Cardiac muscle cell (in vitro differentiated cells and primary cell): ENCODE measurements around the gene KIF1A. TPM values are rescaled to one million over a fixed set of nuclear protein-coding genes. Genes with fewer than 3 reads are reported as not detected.

Experiments
- DNase-seq, 2 donors: peaks; one replicate each; pipeline versions ENCODE4 v3.0.0 to v3.0.0-alpha.2; 2010 to 2017; ENCODE audit warnings: low read depth in 1 of 2, low spot score in 1 of 2
- H3K27ac ChIP-seq: fragments of 200-600 bp; sonication (generic); 2 replicates; pipeline ENCODE4 v1.5.1; 2016
- H3K27me3 ChIP-seq: fragments of 200-600 bp; sonication (generic); 2 replicates; pipeline ENCODE4 v1.6.0; 2016; ENCODE audit warnings: control low read depth
- H3K36me3 ChIP-seq: fragments of 200-600 bp; sonication (generic); 2 replicates; pipeline ENCODE4 v1.5.1; 2016; ENCODE audit warnings: control low read depth
- H3K4me1 ChIP-seq: fragments of 200-600 bp; sonication (generic); 2 replicates; pipeline ENCODE4 v1.8.1; 2017; ENCODE audit warnings: low read depth, mild to moderate bottlenecking, mixed run types
- H3K4me3 ChIP-seq: fragments of 200-600 bp; sonication (generic); 2 replicates; pipeline ENCODE4 v1.5.1; 2016; ENCODE audit warnings: mild to moderate bottlenecking
- H3K9me3 ChIP-seq: fragments of 200-600 bp; sonication (generic); 2 replicates; pipeline ENCODE4 v1.5.1; 2017; ENCODE audit warnings: low read depth, mild to moderate bottlenecking, control low read depth
- CTCF ChIP-seq: IDR thresholded peaks from 2 replicates; pipeline ENCODE4 v1.5.1; 2012; ENCODE audit warnings: low read depth, mild to moderate bottlenecking, low read length
- polyA plus RNA-seq: library from polyadenylated mRNA; unstranded; fragments of >200 nt; fragmentation: Nextera tagmentation; extraction: Ambion mirVana; gene quantifications from 2 replicates; pipeline ENCODE4 v1.2.1, GENCODE V29; 2016
- total RNA-seq: library from RNA; depleted of rRNA; stranded (reverse); fragments of >200 nt; gene quantifications from 2 replicates; pipeline ENCODE4 v1.2.3, GENCODE V29; 2016

KIF1A gene
- total and polyA plus RNA-seq, 2 experiments from 2014 or later, result 6.3 to 14.1 TPM

GRCh38 chr2:240823449-240824336 is 3.7 kb upstream of the KIF1A start:
- no peak for DNase-seq
- H3K27me3 ChIP-seq, result peaks cover 100% of the 10 kb centered on the region

GRCh38 chr2:240822280-240822847 is 2.3 kb upstream of the KIF1A start:
- no peaks in the 10 kb centered on the region for H3K4me1 ChIP-seq
- peaks cover 100% of the 10 kb centered on the region for H3K27me3 ChIP-seq
- H3K27ac ChIP-seq, result no peak overlapping the region
- H3K36me3 ChIP-seq, result no peaks in the 10 kb centered on the region
- no peaks in the 10 kb centered on the region for H3K9me3 ChIP-seq
- no peak overlapping the region for H3K4me3 ChIP-seq
- DNase-seq, result no peak
- no peak for TF ChIP-seq CTCF

More at GRCh38 chr2:240823449-240824336, 3.7 kb upstream of the KIF1A start:
- no peak for TF ChIP-seq CTCF
- no peaks in the 10 kb centered on the region for H3K36me3 ChIP-seq
- no peak overlapping the region for H3K4me3 ChIP-seq
- no peaks in the 10 kb centered on the region for H3K4me1 ChIP-seq
- H3K9me3 ChIP-seq, result no peaks in the 10 kb centered on the region
- no peak overlapping the region for H3K27ac ChIP-seq

- no peaks in the 10 kb centered on the region for H3K36me3 ChIP-seq
- H3K9me3 ChIP-seq, result no peaks in the 10 kb centered on the region
- H3K27ac ChIP-seq, result no peak overlapping the region
- no peak overlapping the region for H3K4me3 ChIP-seq
- H3K4me1 ChIP-seq, result no peaks in the 10 kb centered on the region
- H3K27me3 ChIP-seq, result peaks cover 100% of the 10 kb centered on the region
- TF ChIP-seq CTCF, result no peak
- no peak for DNase-seq
Observed at GRCh38 chr2:240821429-240821778, 1.4 kb upstream of the KIF1A start.

- Histone ChIP-seq H3K27ac (no peak overlapping the region), H3K9me3 (no peaks in the 10 kb centered on the region), H3K4me1 (no peaks in the 10 kb centered on the region), H3K27me3 (peaks cover 97% of the 10 kb centered on the region), H3K4me3 (peak overlapping the region; percentile 45), H3K36me3 (no peaks in the 10 kb centered on the region)
- peak in 1 of 2 donors; percentile 28 for DNase-seq
- TF ChIP-seq CTCF, result no peak
Observed at GRCh38 chr2:240820607-240821428, 799 bp upstream of the KIF1A start.

- Histone ChIP-seq H3K9me3 (no peaks in the 10 kb centered on the region), H3K27ac (no peak overlapping the region), H3K27me3 (peaks cover 82% of the 10 kb centered on the region), H3K36me3 (no peaks in the 10 kb centered on the region), H3K4me1 (no peaks in the 10 kb centered on the region), H3K4me3 (peak overlapping the region; percentile 45)
- DNase-seq, result peak in 1 of 2 donors; percentile 28
- TF ChIP-seq CTCF, result no peak
Observed at GRCh38 chr2:240819126-240819857, 727 bp downstream of the KIF1A start.
